ENCODE results near the gene TXNIP. TPM values are rescaled to one million over a fixed set of nuclear protein-coding genes. Genes with fewer than 3 reads are reported as not detected.

TXNIP gene
- total and polyA plus RNA-seq, 2 of the 4 experiments (the other 2 are of a cell fraction), result 36.4 to 77.2 TPM

- Histone ChIP-seq H3K27me3 (ENCODE audit: control insufficient read depth, insufficient read depth, low read length) (no peaks in the 10 kb centered on the region), H3K4ac (ENCODE audit: low read depth, low read length) (peak overlapping the region; percentile 88), H3K9me3 (ENCODE audit: control insufficient read depth, insufficient read depth, low read length) (no peaks in the 10 kb centered on the region), H2AFZ (replicated peaks; ENCODE audit: low read length, poor library complexity) (peak overlapping the region; percentile 98), H2AK5ac (ENCODE audit: low read depth, low read length) (peak overlapping the region; percentile 75; the same call in 1 of the 2 replicates), H3K56ac (ENCODE audit: extremely low read depth, insufficient read depth, low read length) (peak overlapping the region; percentile 88), H3K4me3 (ENCODE audit: insufficient read depth, low read depth, low read length) (peak overlapping the region; percentile 57), H3K4me2 (ENCODE audit: low read depth, low read length) (peak overlapping the region; percentile 89), H2BK15ac (ENCODE audit: low read depth, low read length) (peak overlapping the region; percentile 83), H2BK20ac (ENCODE audit: low read depth, low read length) (peak overlapping the region; percentile 54), H4K91ac (ENCODE audit: insufficient read depth, low read depth, low read length) (peak overlapping the region; percentile 97), H3K9ac (ENCODE audit: low read depth, low read length) (peak overlapping the region; percentile 86), H3K79me1 (ENCODE audit: low read depth in 1 of 2, low read length in 2 of 2) (peaks cover 22 to 35% of the 10 kb centered on the region in 2 experiments), H2AK9ac (replicated peaks; ENCODE audit: low read depth, low read length, poor library complexity) (peak overlapping the region; percentile 18), H4K20me1 (ENCODE audit: insufficient read depth, low read length) (peaks cover 12% of the 10 kb centered on the region; the same call in 1 of the 2 replicates), H3K27ac (ENCODE audit: insufficient read depth, low read length) (peak overlapping the region; percentile 76), H4K5ac (ENCODE audit: low read depth, low read length) (peak overlapping the region; percentile 78), H2BK120ac (ENCODE audit: low read depth, low read length) (peak overlapping the region; percentile 86), H4K8ac (ENCODE audit: low read depth in 2 of 2, low read length in 2 of 2) (peak overlapping the region; percentile 76 to 92), H2BK5ac (ENCODE audit: low read depth, low read length, poor library complexity, severe bottlenecking) (peak overlapping the region; percentile 86), H3K14ac (replicated peaks; ENCODE audit: low read depth, low read length) (peak overlapping the region; percentile 88), H3K36me3 (ENCODE audit: control insufficient read depth, insufficient read depth, low read length) (peaks cover 13% of the 10 kb centered on the region), H3K9me1 (ENCODE audit: insufficient read depth, low read length) (peaks cover 9% of the 10 kb centered on the region), H3K18ac (ENCODE audit: low read depth, low read length) (peak overlapping the region; percentile 82), H3K23ac (ENCODE audit: low read depth, low read length) (peak overlapping the region; percentile 88), H3K4me1 (ENCODE audit: control insufficient read depth, insufficient read depth, low read length) (peaks cover 10% of the 10 kb centered on the region)
- ATAC-seq (ENCODE audit: low read depth), result peak; percentile 4
- BruUV-seq (replicated peaks), result no TSS peak
- DNase-seq, result no peak
- 0% methylated on average over 2 of the region's 12 CpGs; no CpG with 5 or more reads in 1 of the 2 experiments for WGBS, 2 experiments (ENCODE audit: extremely low coverage in 2 of 2, insufficient read length in 1 of 2)
- ChIA-PET POLR2A (ENCODE audit: unreplicated experiment) (no interaction called here), CTCF (interaction anchor here (0.6 kb wide), 1 partner anchor 259 kb away, joined by 3 read pairs; no protein-coding TSS in a partner anchor)
- dilution Hi-C loops (cut with HindIII; ENCODE audit: low sequenced_read_pairs, unreplicated experiment) (no loop called here), in situ Hi-C loops (cut with MboI; ENCODE audit: low sequenced_read_pairs) (loop anchor here (5.0 kb wide), 1 partner anchor 80 kb away; the partner anchor contains the start of gene PEX11B), intact Hi-C loops (cut with micrococcal nuclease) (loop anchor here (2.0 to 5.0 kb wide), 4 partner anchors 32 to 80 kb away; partner anchors contain the start of genes ANKRD34A, PEX11B, POLR3GL and RBM8A)
- TF ChIP-seq CEBPB (IDR thresholded peaks at IDR 0.05; ENCODE audit: low read depth, low read length), result no peak
- no peak for TF ChIP-seq MAZ (IDR thresholded peaks at IDR 0.05; ENCODE audit: borderline replicate concordance, low read depth, low read length)
- no peak for TF ChIP-seq RCOR1 (IDR thresholded peaks at IDR 0.05; ENCODE audit: insufficient replicate concordance, low read length)
- TF ChIP-seq CTCF (conservative IDR thresholded peaks at IDR 0.05; ENCODE audit: low read depth, low read length), result no peak
- TF ChIP-seq ELK1 (IDR thresholded peaks at IDR 0.05; ENCODE audit: borderline replicate concordance, low read depth, low read length), result no peak
- TF ChIP-seq BHLHE40 (IDR thresholded peaks at IDR 0.05; ENCODE audit: low read depth, low read length), result no peak
- TF ChIP-seq MAFK (IDR thresholded peaks at IDR 0.05; ENCODE audit: low read depth, low read length), result no peak
- no peak for TF ChIP-seq MXI1 (IDR thresholded peaks at IDR 0.05; ENCODE audit: borderline replicate concordance, low read depth, low read length)
- TF ChIP-seq RAD21 (IDR thresholded peaks at IDR 0.05; ENCODE audit: low read length), result no peak
- no peak for TF ChIP-seq CHD1 (IDR thresholded peaks at IDR 0.05; ENCODE audit: low read depth, low read length)
- no peak for TF ChIP-seq NFE2L2 (IDR thresholded peaks at IDR 0.05; ENCODE audit: low read depth, low read length)
- no peak for TF ChIP-seq RFX5 (IDR thresholded peaks at IDR 0.05; ENCODE audit: low read depth, low read length)
- no peak for TF ChIP-seq SMC3 (IDR thresholded peaks at IDR 0.05; ENCODE audit: low read depth, low read length)
- TF ChIP-seq USF2 (IDR thresholded peaks at IDR 0.05; ENCODE audit: low read depth, low read length), result no peak
These were observed 788 bp upstream of the TXNIP start for GRCh38 chr1:145997016-145997717.
